Ramos (cell line): ENCODE measurements around the gene LPCAT2.

Experiments
- in situ Hi-C: fragments of 300-500 bp; cut with MboI; formaldehyde crosslinking; loops from one replicate; pipeline ENCODE4 v1.14.3; 2022; ENCODE audit warnings: low sequenced_read_pairs; ENCODE audit not compliant: unreplicated experiment

The LPCAT2 gene

DNA sequence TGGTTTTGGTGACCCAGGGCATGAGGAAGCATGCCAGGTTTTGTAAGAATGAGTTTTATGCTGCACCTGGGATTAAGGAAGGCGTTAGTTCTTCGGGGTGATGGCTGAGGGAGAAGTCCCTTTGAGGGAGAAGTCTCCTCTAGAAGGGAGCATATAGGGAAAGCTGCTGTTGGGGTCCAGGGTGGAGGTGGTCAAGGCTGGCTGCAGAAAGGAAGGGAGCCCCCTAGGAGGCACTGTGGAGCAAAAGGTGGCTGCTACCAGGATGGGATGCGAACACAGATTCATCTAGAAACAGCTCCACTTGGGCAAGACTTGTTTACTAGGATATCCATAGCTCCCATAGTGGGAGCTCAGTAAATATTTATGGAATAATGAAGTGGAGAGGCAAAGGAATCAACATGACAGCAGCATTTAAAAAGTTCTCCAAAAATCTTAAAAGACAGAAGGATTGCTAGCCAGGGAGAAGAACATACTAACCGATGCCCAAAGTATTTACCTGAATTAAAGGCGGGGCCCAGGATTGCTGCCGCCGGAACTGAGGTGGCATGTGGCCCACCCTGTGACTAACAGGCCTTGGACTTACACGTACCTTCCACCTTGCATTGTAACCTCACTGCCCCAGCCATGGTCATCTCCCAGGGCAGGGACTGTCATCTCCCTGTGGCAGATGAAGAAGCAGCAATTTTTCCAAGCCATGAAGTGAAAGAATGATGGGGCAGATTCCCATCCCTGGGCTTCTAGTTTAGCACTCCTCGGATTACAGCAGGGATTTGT, 7.1 kb upstream of the LPCAT2 start:
- in situ Hi-C loops = no loop called here

DNA sequence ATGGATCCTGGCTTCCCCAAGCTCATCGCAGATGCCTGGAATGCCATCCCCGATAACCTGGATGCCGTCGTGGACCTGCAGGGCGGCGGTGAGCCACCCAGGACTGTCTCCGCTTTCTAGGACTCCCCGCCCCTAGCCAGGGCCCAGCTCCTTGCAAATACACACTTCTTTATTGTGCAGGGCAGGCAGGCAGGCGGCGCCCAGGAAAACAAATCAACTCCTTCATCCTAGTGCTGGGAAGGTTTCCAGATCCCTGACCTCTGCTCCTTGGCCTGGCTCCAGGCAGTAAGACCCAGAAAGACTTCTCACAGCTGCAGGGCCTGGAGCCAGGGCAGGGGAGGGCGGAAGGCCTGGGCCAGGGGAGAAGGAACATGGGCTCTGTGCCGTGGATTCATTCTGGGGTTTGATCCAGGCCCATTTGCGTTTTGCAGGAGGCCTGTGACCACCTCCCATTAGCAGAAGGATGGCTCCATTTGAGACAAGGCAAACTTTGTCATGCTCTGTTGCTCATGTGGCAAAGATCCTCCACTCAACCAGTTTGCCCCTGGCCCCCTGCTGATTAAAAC, 6.0 kb upstream of the LPCAT2 start:
- in situ Hi-C loops = no loop called here

DNA sequence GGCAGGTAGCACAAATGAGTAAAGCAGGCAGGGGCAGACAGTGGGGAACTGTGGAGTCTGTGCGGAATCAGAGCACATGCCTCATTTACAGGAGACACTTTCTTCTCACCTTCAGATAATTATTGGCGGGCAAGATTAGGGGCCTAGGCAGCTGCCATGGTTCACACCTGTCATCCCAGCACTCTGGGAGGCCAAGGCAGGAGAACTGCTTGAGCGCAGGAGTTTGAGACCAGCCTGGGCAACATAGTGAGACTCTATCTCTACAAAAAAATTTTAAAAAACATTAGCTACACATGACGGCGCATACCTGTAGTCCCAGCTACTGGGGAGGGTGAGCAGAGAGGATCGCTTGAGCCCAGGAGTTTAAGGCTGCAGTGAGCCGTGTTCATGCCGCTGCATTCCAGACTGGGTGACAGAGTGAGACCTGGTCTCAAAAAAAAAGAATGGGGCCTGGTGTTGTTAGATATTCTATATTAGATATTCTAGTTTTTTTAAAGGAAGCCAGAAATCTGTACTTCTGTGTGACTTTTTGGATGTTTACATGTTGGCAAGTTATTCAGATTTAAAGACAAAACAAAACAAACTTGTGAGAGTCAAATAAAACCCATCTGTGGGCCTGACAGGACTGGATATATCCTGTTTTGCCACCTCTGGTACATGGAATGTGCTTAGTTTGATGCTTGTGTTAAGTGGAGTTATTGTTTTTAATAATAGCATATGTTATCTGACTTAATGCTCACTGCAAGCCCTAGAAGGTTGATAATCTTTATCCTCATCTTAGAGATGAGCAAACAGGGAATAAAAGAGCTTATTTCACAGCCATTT, 4.9 kb upstream of the LPCAT2 start:
- in situ Hi-C loops = no loop called here

DNA sequence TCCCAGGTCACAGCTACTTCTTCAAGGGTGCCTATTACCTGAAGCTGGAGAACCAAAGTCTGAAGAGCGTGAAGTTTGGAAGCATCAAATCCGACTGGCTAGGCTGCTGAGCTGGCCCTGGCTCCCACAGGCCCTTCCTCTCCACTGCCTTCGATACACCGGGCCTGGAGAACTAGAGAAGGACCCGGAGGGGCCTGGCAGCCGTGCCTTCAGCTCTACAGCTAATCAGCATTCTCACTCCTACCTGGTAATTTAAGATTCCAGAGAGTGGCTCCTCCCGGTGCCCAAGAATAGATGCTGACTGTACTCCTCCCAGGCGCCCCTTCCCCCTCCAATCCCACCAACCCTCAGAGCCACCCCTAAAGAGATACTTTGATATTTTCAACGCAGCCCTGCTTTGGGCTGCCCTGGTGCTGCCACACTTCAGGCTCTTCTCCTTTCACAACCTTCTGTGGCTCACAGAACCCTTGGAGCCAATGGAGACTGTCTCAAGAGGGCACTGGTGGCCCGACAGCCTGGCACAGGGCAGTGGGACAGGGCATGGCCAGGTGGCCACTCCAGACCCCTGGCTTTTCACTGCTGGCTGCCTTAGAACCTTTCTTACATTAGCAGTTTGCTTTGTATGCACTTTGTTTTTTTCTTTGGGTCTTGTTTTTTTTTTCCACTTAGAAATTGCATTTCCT, 3.4 kb upstream of the LPCAT2 start:
- in situ Hi-C loops = no loop called here

DNA sequence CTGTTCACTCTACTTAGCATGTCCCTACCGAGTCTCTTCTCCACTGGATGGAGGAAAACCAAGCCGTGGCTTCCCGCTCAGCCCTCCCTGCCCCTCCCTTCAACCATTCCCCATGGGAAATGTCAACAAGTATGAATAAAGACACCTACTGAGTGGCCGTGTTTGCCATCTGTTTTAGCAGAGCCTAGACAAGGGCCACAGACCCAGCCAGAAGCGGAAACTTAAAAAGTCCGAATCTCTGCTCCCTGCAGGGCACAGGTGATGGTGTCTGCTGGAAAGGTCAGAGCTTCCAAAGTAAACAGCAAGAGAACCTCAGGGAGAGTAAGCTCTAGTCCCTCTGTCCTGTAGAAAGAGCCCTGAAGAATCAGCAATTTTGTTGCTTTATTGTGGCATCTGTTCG, 2.8 kb upstream of the LPCAT2 start:
- in situ Hi-C loops = no loop called here

DNA sequence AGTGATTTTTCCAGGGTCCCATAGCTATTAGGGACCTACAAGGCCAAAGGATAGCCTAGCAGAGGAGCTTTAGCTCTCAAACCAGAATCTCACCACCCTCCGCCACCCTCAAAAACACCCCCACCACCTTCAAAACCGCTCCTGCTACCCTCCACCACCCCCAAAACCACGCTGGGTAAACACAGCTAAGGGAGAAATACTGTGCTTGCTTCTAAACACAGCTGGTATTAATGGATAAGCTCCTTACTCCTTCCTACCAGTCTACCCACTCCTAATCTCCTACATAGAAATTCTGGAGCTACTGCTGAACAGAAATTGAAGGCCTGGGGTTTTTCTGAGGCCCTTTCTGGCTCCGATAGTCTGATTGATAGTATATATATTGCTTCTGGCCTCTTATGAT, 2.2 kb upstream of the LPCAT2 start:
- in situ Hi-C loops = no loop called here

DNA sequence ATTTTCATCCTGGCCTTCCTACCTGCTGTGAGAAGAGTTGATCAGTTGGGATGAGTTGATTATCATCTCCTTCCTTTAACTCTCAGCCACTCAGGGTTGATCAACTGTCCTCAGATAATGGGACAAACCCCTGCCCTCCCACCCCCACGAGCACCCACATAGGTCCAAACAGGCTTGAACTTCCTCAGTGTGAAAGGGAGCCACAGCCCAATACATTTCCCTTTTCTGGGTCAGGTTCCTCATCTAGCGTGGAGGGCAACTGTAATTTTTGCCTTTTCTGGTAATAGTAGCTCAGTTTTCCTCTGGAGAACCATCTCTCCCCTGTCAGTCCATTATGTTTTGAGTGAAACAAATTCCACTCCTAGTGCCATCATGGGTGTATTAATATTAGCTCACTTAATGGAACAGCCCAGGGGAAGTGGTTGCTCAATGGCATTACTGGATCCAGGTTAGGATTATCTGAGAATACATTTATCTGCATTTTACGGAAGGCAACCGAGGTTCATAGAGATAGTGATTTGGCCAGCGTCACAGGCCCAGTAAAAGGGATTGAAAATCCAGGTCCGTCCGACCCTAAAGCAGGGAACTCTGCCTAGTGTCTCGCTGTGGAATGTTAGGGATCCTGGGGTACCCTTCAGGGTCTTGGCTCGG, 476 bp upstream of the LPCAT2 start:
- in situ Hi-C loops = no loop called here

DNA sequence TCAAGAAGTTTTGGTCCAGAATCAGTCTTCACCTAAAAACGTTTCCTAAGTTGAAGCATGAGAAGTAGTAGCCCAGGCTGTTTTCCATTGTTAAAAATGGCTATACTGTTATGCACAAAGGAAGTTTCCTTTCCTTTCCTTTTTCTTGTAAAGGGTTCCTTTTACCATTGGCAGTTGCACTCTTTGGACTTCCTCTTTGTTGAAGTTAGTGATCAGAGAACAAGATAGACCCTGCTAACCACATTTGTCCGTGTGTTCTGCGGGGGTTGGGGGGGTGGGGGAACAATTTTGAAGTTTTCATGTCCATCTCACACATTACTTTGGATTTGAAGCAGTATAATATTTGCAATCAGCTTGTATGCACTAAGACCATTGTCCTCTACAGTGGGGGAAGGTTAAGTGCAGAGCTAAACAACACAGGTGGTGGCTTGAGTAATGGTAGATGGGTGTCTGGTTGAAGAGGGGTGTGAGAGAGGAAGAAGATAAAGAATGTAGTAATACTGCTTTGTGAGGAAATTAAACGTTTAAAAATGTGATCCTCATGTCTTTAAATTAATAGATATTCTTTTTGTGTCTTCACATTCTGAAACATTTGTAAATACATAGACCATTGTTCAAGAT, 1.4 kb downstream of the LPCAT2 start:
- in situ Hi-C loops = no loop called here

DNA sequence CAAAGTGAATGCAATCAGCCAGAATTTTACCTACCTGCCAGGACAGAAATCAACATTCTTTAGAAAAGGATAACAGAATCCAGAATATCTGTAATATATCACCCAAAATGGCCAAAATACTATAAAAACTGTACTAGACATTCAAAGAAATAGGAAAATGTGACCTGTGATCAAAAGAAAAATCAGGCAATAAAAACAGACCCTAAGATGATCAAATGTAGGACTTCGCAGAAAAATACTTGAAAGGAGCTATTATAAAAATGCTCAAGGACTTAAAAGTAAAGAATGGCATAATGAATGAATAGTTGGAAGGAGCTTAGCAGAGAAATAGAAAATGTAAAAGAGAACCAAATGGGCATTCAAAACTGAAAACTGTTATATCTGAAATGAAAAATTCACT, 4.1 kb downstream of the LPCAT2 start:
- in situ Hi-C loops = no loop called here

DNA sequence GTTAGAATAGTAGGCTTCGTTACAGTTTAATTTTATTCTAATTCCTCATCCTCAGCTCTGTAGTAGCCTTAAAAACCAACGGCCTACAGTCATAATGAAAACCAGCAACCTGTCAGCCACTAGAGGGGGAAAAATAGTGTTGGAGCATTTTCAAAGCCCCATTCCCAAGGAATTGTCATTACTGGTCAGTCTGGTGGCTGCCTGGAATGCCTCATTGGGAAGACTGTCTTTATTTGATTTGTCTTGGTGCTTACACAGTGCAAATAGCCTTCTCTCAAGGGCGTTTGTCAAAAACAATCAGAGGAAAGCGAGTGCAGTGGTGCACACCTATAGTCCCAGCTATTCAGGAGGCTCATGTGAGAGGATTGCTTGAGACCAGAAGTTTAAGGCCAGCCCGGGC, 4.7 kb downstream of the LPCAT2 start:
- in situ Hi-C loops = no loop called here

DNA sequence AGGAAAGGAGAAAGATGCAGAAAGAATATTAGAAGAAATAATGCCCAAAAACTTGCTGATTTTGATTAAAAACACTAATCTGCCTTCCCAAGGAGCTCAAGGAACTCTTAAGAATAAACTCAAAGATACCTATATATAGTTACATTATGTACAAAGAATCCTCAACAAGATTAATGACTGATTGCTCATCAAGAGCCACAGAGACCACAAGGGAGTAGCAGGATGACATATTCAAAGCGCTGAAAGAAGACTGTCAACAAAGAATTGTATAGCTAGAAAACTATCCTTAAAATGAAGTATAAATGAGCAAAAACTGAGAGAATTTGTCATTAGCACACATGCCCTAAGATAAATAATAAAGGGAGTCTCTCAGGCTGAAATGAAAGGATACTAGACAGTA, 6.2 kb downstream of the LPCAT2 start:
- in situ Hi-C loops = no loop called here

DNA sequence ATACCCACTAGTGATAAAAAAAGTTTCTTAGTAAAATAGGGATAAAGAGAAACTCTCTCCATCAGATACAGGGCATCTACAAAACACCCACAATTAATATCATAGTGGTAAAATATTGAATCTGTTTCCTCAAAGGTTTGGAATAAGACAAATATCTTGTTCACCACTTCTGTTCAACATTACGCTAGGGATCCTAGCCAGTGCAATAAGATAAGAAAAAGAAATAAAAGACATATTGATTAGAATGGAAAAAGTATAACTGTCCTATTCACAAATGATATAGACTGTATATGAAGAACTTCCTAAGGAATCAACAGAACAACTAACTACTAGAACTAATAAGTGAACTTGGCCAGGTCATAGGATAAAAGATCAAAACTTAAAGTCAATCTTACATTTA, 12.9 kb downstream of the LPCAT2 start:
- in situ Hi-C loops = no loop called here

DNA sequence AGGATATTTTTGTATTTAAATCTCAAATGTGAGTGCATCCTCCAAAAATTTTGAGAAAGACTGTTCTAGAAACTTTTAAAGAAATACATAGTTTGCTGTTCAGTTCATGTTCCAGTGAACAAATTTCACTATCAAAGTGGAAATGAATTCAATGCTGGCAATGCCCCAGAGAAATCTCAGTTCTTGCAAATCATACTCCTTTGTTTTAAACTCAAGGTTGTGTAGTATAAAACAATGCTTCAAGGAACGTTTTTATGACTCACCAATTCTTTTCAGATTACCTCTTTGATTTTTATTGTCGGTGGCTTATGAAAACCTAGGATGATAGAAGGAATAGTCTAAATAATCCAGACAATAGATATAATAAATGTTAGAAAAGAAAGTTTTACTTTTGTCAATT, 17.6 kb downstream of the LPCAT2 start:
- in situ Hi-C loops = no loop called here

DNA sequence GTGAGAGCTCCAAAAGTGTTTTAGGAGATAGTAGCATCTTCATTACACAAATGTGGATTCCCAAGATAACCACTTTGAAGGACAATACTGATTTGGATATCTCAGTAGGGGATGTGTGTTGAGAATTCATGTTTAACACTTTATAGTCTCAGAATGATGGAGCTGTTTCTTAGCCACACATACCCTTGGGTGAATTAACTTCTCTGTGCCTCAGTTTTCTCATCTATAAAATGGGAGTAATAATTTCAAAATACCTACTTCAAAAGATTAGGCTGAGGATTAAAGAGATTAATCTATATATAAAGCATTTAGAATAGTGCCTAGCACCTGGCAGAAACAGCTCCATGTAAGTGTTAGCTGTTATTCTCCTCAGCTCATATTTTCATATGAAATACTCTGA, 19.0 kb downstream of the LPCAT2 start:
- in situ Hi-C loops = no loop called here

DNA sequence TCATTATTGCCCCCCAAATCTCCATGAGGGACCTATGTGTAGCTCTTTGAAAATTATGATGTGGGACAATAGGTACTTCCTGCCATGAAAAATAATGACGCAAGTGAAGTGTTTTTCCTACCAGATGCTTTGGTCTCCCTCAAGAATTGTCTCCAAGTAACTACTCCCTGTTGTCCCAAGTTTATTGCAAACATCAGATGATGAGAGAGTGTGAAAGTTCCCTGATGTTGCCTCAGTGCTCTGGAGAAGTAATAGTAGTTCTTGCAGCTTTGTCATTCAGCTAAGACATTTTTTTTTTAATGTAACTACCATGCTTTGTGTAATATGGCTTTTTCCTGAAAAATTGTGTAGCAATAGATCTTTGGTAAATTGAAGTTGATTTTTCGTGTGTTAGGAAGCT, 20.1 kb downstream of the LPCAT2 start:
- in situ Hi-C loops = no loop called here

DNA sequence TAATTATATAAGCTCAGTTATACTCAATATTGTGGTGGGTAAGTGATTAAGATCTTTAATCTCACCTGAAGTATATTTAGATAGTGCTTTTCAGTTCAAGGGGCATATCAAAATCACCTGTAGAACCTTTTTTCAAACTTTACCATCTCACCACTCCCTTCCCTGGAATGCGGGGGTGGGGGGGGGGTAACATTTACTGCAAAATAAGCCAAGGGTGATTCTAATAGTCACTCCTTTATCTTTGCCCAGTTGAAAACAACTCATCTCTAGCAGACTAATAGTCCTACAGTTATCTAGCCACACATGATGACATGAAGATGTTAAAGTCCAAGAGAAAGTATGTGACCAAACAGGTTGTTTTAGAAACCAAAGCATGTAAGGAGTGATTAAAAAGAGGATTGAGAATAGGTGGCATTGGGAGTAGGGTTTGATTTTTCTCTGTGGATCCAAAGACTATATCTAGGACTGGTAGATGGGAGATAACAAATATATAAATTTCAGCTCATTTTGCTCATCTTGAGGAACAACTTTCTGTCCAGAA, 21.5 kb downstream of the LPCAT2 start:
- in situ Hi-C loops = no loop called here

DNA sequence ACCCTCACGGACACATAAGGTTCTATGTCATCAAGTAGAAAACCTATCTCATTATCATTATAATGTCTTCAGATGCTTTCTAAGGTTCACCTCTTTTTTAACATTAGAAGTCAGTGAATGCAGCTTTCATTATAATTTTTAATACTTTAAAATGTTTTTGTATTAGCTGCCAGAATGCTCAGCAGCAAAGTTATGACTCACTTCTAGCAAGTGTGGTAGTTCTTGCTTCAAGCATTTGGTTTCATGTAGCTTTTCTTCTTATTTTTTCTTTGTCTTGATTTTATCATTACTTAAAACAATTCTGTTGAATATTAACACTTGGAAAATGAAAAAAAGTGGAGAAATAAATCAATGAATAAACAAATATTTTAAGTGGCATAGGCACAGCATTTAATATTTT, 23.4 kb downstream of the LPCAT2 start:
- in situ Hi-C loops = no loop called here

DNA sequence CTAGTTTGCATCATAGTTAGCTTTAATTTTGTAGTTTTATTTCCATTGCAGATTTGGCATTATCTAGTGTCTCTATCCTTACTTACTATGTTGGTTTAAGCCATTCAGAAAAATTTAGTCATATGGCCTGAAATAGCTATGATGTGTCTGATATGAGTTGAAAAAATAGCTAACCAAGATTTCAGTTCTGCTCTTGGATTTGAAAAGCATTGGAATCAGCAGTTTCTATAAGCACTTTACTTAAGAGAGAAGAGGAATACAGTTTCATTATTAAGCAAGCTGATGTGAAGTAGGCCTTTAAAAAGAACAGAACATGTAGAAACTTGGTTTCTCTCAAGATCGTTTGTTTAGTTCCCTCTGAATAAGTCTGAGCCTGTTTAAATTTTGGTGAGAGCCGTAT, 25.9 kb downstream of the LPCAT2 start:
- in situ Hi-C loops = no loop called here

DNA sequence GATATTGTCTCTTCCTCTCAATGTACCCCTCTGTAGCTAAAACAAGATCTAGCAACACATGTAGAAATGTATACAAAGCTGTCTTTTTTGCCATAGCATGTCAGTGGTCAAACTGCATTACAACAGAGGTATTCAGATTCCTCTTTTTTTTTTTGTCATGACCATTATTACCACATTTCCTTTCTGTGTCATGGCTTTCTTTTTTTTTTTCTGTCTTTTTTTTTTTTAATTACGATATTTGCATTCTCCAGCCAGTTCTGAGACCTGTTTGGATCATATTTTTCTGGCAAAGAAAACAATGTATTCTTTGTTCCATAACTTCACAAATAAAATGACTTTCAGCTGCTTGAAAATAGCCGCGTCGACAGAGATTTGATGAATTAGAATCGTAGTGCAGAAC, 30.2 kb downstream of the LPCAT2 start:
- in situ Hi-C loops = no loop called here

DNA sequence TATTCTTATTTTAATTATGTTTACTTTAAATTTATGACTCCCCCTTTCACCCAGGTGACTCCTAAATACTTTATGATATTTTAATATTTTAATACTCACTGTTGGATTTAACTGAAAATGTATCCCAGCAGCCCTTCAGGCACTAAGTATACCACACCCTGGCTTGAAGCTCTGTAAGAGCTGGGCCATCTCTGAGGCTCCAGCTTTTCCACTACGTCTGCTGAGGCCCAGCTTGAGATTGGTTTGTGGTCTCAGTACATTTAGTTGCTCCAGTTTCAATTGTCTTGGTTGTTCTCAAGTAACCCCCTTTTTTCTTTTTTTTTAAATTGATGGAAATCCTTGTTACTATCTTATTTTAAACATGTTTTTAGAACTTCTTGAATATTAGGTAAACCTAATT, 30.6 kb downstream of the LPCAT2 start:
- in situ Hi-C loops = no loop called here
